Subcutaneous abdominal adipose tissue (tissue), 5 donors: ENCODE measurements around the gene RNF208.
A peak's percentile ranks its signal among the peaks of the same experiment; 100 is the strongest.

Source experiments
- H3K27ac ChIP-seq: one replicate; pipeline ENCODE4 v1.7.0; 2013; ENCODE audit warnings: low read depth, mild to moderate bottlenecking, inconsistent platforms, low read length, moderate library complexity
- H3K27me3 ChIP-seq, 5 donors: one replicate each; pipeline ENCODE4 v1.7.0; 2013; ENCODE audit warnings: low read length in 5 of 5, inconsistent platforms in 1 of 5; ENCODE audit not compliant: control insufficient read depth in 5 of 5, insufficient read depth in 4 of 5
- H3K36me3 ChIP-seq, 5 donors: one replicate each; pipeline ENCODE4 v1.7.0; 2013; ENCODE audit warnings: low read length in 5 of 5; ENCODE audit not compliant: control insufficient read depth in 5 of 5, insufficient read depth in 5 of 5
- H3K4me1 ChIP-seq, 5 donors: one replicate each; pipeline ENCODE4 v1.7.0; 2013; ENCODE audit warnings: low read length in 5 of 5, mild to moderate bottlenecking in 3 of 5, moderate library complexity in 1 of 5; ENCODE audit not compliant: control insufficient read depth in 5 of 5, insufficient read depth in 5 of 5
- H3K4me3 ChIP-seq, 5 donors: one replicate each; pipeline ENCODE4 v1.7.0; 2013; ENCODE audit warnings: low read length in 5 of 5, low read depth in 1 of 5
- H3K9ac ChIP-seq, 5 donors: one replicate each; pipeline ENCODE4 v1.7.0; 2013; ENCODE audit warnings: low read length in 5 of 5, mild to moderate bottlenecking in 4 of 5, moderate library complexity in 3 of 5
- H3K9me3 ChIP-seq, 5 donors: one replicate each; pipeline ENCODE4 v1.7.0; 2013; ENCODE audit warnings: low read length in 5 of 5; ENCODE audit not compliant: control insufficient read depth in 5 of 5
- donor health status: healthy.
- donor health status: healthy.
- donor health status: healthy.
- donor health status: healthy.
- donor health status: healthy.

RNF208 gene

DNA sequence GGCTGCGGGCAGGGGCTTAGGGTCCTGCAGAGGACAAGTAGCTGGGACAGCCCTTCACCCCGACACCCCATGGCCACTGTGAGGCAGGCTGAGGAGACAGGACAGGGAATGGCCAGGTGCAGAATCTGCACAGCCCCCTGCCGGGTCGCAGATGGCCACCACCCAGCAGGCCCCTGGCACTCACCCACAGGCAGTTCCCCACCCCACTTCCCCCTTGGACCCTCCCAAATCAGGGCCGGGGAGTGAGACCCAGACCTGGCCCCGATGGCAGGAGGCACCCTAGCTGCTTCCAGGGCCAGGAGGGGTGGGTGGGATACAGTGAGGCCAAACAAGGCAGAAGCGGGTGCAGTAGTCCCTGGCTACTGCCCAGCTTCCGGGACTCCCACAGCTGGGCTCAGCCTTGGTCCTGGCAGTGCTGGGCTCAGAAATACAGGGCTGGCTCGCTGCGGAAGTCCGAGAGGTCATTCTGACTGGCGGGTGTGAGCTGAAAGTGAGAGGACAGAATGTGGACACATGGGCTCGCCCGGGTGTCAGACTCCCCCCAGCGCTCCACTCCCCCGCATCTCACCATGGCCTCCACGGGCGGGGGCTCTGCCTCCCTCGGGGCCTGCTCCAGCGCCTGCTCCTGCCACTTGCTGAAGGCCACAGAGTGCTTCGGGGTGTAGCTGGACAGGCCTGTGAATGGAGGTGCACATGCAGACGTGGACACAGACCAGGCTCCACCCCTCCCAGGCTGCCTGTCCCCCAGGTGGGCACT is 30.2 kb downstream of the RNF208 start:
- Histone ChIP-seq H3K4me1 (peaks cover 9 to 37% (median 27%) of the 10 kb centered on the region in 5 donors), H3K9me3 (no peaks in the 10 kb centered on the region), H3K27ac (no peak overlapping the region), H3K4me3 (no peak overlapping the region), H3K36me3 (peaks cover 0 to 27% (median 25%) of the 10 kb centered on the region in 5 donors), H3K27me3 (no peaks in the 10 kb centered on the region), H3K9ac (no peak overlapping the region)

DNA sequence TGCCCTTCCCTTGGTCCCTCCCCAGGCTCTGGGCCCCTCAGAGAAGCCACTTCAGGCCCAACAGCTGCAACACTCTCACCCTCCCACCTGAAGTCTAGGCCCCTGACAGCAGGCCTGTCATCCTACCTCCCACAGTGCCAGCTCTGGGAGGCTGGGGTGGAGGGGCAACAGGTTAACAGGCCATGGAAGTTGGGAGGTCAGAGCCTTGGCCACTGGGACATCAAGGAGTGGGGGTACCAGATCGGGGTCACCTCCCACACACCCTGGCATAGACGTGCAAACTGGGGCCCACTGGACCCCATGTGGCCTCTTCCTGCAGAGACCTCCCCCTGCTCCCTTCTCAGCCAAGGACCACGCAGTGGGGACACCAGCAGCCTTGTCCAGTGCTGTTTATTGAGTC is 30.8 kb downstream of the RNF208 start:
- Histone ChIP-seq H3K4me3 (no peak overlapping the region), H3K9me3 (no peaks in the 10 kb centered on the region), H3K4me1 (peaks cover 9 to 43% (median 34%) of the 10 kb centered on the region in 5 donors), H3K36me3 (peaks cover 0 to 30% (median 27%) of the 10 kb centered on the region in 5 donors), H3K9ac (no peak overlapping the region), H3K27me3 (no peaks in the 10 kb centered on the region), H3K27ac (no peak overlapping the region)

DNA sequence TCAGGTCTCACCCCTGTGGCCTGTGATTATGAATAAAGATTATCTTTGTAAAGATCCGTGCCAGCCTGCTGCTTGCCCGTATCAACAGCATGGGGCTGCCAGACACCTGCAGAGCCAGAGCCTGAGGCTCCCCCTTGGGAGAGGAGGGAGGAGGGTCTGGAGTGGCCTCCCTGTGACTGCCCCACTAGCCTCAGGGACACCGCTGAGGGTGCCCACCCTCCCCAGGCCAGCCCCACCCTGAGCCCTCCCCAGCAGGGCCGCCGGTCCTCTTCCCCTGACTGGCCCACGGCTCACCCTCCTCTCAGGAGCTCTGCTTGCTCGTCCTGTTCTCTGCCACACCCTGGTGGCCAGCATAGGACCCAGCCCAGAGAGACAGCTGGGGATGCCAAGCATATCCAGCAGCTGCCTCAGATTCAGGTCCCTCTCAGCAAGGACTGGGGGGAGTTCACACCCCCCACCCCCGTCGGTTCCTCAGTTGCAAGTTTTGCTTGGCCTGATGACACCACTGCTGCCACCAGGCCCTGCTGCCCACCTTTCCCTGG is 31.7 kb downstream of the RNF208 start:
- H3K4me1 ChIP-seq, result peaks cover 9 to 48% (median 40%) of the 10 kb centered on the region in 5 donors
- no peaks in the 10 kb centered on the region for H3K27me3 ChIP-seq
- no peak overlapping the region for H3K27ac ChIP-seq
- peaks cover 0 to 38% (median 35%) of the 10 kb centered on the region in 5 donors for H3K36me3 ChIP-seq
- H3K9ac ChIP-seq, result peak overlapping the region in 1 of 5 donors; percentile 95
- H3K9me3 ChIP-seq, result no peaks in the 10 kb centered on the region
- no peak overlapping the region for H3K4me3 ChIP-seq

DNA sequence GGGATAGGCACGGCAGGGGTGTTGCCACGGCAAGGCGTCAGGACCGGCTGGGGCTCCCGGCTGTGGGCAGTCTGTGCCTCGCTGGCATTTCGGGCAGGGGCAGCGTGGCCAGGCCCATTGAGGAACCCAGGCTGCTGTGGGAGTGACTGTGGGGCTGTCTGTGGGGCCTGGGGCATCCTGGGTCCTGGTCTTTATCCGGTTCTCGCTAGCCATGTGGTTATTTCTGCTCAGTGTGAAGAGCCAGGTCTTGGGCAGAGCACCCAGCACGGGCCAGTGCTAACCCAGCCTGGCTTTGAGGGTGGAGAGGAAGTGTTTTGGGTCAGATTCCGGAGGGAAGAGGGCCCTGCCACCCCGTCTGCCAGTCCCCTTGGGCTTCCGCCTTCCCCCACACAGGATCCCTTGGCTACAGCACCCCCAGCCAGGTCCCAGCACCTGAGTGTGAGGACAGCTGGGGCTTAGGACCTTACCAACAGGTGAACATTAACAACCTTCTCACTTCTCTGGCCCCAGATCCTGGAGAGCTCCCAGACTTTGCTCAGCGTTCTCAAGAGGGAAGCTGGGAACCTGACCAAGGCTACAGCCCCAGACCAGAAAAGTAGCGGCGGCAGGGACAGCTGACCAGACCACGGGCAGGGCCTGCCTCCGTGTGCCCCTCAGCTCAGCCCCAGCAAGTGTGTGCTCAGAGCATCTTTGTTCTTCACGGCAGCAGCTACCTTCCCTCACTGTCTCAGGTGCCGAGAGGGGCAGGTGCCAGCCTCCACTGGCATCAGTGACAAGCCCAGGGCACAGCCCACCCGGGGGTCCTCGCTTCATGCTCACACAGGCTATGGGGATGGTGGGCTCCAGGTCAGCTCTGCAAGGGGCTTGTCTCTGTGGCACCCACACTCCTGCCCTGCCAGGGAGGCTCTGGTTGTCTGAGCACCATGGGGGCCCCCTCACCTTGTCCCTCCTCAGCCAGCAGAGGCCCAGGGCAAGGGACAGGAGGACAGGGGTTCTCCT is 32.4 kb downstream of the RNF208 start:
- Histone ChIP-seq H3K9ac (peak overlapping the region; percentile 68 to 95 (median 91)), H3K4me3 (peak overlapping the region; percentile 64 to 99 (median 95)), H3K27ac (peak overlapping the region; percentile 91), H3K27me3 (no peaks in the 10 kb centered on the region), H3K4me1 (peaks cover 9 to 54% (median 40%) of the 10 kb centered on the region in 5 donors), H3K9me3 (no peaks in the 10 kb centered on the region), H3K36me3 (peaks cover 0 to 46% (median 42%) of the 10 kb centered on the region in 5 donors)

DNA sequence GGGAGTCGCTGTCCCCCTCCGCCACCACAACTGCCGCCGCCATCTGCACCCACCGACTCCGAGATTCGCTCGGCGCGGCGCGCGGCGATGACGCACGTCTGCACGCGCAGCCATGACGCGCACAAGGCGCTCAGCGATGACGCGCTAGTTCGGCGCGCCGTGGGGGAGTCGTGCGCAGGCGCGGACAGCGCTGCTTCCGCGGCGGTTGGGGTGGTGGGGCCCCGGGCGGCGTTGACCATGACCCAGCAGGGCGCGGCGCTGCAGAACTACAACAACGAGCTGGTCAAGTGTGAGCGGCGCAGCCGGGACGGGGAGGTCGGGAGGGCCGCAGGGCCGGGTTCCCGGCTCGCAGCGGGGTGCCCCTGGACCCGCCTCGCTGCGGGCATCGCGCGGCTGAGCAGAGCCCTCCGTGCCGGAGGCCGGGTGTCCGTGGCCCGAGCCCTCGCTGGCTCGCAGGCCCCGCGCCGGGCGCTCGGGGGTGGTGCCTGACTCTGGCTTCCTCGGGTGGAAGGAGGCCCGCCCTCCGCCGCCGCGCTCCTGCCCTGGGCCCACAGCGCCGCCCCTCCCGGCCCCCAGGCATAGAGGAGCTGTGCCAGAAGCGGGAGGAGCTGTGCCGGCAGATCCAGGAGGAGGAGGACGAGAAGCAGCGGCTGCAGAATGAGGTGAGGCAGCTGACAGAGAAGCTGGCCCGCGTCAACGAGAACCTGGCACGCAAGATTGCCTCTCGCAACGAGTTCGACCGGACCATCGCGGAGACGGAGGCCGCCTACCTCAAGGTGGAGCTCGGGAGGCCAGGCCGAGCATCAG is 33.3 kb downstream of the RNF208 start, which contains the start of the genes ANAPC2 and SSNA1:
ANAPC2 (minus strand) TSS at position 71 of the 807 bp plus-strand sequence; CDS start at position 43, 28 bp downstream.
SSNA1 (plus strand) TSS at position 187 of the 807 bp plus-strand sequence; CDS start at position 238, 51 bp downstream.
- peaks cover 0 to 55% (median 51%) of the 10 kb centered on the region in 5 donors for H3K36me3 ChIP-seq
- peak within 1 kb of the TSS; percentile 91 for H3K27ac ChIP-seq
- no peaks in the 10 kb centered on the region for H3K27me3 ChIP-seq
- peaks cover 9 to 54% (median 40%) of the 10 kb centered on the region in 5 donors for H3K4me1 ChIP-seq
- H3K9me3 ChIP-seq, result no peaks in the 10 kb centered on the region
- peak within 1 kb of the TSS; percentile 68 to 95 (median 91) for H3K9ac ChIP-seq
- H3K4me3 ChIP-seq, result peak within 1 kb of the TSS; percentile 90 to 99 (median 95)

DNA sequence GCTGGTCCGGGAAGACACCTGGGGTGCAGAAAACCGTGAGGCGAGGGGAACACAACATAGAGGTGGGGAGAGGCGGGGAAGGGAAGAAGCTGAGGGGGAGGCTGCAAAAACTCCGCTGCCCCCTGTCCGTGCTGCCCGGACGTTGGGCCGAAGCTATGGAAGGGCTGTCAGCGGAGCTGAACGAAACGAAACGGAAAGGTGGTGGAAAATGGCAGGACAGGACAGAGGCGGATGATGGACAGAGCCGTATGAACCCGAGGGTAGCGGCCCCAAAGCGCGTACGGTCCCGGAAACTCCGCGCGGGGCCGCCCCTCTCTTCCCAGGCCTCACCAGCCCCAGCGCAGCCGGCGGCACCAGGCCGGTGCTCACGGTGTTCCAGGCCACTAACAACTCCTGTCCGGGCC is 34.0 kb downstream of the RNF208 start:
- no peaks in the 10 kb centered on the region for H3K9me3 ChIP-seq
- H3K36me3 ChIP-seq, result peaks cover 0 to 61% (median 57%) of the 10 kb centered on the region in 5 donors
- H3K4me1 ChIP-seq, result peaks cover 9 to 54% (median 40%) of the 10 kb centered on the region in 5 donors
- peak overlapping the region; percentile 91 for H3K27ac ChIP-seq
- H3K4me3 ChIP-seq, result peak overlapping the region; percentile 90 to 99 (median 95)
- H3K27me3 ChIP-seq, result no peaks in the 10 kb centered on the region
- H3K9ac ChIP-seq, result peak overlapping the region; percentile 68 to 95 (median 91)

DNA sequence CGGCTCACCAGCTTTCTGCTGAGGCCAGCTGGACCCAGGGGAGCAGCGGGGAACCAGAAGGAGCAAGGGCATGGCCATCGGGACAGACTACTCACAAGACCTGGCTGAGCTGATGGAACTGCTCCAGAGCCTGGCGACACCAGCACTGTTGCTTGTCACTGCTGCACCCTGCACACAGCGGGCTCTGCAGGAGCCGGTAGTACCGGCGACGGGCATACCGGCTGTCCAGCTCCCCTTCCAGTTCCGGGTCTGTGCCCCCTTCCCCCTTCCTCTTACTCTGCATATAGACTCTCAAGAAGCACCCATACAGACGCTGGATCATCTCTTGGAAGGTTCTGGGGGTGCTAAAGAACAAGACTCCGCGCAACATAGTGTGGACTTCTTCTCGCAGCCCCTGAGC is 34.7 kb downstream of the RNF208 start:
- H3K4me3 ChIP-seq, result peak overlapping the region; percentile 90 to 99 (median 95)
- H3K36me3 ChIP-seq, result peaks cover 0 to 68% (median 63%) of the 10 kb centered on the region in 5 donors
- H3K9ac ChIP-seq, result peak overlapping the region; percentile 68 to 95 (median 91)
- no peak overlapping the region for H3K27ac ChIP-seq
- no peaks in the 10 kb centered on the region for H3K27me3 ChIP-seq
- H3K4me1 ChIP-seq, result peaks cover 9 to 54% (median 40%) of the 10 kb centered on the region in 5 donors
- H3K9me3 ChIP-seq, result no peaks in the 10 kb centered on the region

DNA sequence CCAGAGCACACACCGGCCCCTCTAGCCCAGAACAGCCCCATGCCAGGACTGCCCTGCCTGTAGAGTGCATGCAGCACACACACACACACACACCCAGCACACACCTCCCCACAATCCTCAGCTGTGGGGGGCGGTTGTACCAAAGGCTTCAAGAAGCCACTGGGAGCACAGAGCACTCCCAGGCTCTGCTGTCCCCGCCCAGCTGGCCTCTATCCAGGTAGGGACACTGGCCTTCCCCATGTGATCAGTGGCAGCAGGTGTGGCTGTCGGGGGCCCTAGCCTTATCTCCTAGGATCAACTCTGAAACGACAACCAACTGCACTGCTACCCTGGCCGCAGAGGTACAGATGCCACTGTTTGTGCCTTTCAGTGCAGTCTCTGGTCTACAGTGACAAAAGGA is 35.7 kb downstream of the RNF208 start:
- Histone ChIP-seq H3K36me3 (peaks cover 0 to 67% (median 63%) of the 10 kb centered on the region in 5 donors), H3K4me1 (peaks cover 9 to 54% (median 40%) of the 10 kb centered on the region in 5 donors), H3K27me3 (no peaks in the 10 kb centered on the region), H3K9me3 (no peaks in the 10 kb centered on the region), H3K27ac (no peak overlapping the region), H3K4me3 (peak overlapping the region in 3 of 5 donors; percentile 23 to 99 (median 94)), H3K9ac (no peak overlapping the region)

DNA sequence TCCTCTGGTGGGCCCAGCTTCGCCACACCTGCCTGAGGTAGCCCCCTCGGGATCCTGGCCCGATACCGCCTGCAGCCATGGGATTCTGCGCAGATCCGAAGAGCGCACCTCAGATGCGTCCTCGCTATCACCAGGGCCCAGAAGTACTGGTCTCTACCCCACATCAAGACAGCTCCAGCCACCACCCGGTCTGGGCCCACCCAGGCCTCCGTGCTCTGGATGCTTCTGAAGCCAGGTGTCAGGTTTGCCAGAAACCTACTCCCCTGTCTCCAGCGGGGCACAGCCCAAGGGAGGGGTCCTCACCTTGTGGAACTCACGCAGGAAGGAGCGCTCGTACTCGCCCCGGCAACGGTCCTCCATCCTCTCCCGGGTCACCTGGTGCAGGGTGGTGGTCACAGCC is 36.1 kb downstream of the RNF208 start:
- Histone ChIP-seq H3K27ac (no peak overlapping the region), H3K9me3 (no peaks in the 10 kb centered on the region), H3K4me1 (peaks cover 9 to 54% (median 40%) of the 10 kb centered on the region in 5 donors), H3K36me3 (peaks cover 0 to 67% (median 64%) of the 10 kb centered on the region in 5 donors), H3K4me3 (peak overlapping the region in 1 of 5 donors; percentile 94), H3K27me3 (no peaks in the 10 kb centered on the region), H3K9ac (no peak overlapping the region)
